Esophagus (tissue), 2 donors: Measurements from ENCODE around the gene SLCO4A1. TPM values are rescaled to one million over a fixed set of nuclear protein-coding genes. Genes with fewer than 3 reads are reported as not detected.

Experiments
- polyA plus RNA-seq, 2 donors: library from polyadenylated mRNA; stranded (reverse); fragments of 200-250 nt; gene quantifications; one replicate each; pipeline ENCODE4 v1.2.3, GENCODE V29; 2013
- donor health status: healthy with polysubstance abuse.
- donor health status: Bipolar disorder and iron deficiency.

Gene SLCO4A1
- polyA plus RNA-seq, 2 donors = 12.5 to 29.3 TPM

Other genes with a start within 250 kb of the SLCO4A1 start
- 1 to 10 TPM; 1.6 to 2.4 TPM for gene CABLES2, start 235.2 kb upstream of the SLCO4A1 start, polyA plus RNA-seq
- 10 to 100 TPM in 1 of 2 donors, 1 to 10 TPM in 1; 4.0 to 16.8 TPM for gene RBBP8NL, start 215.0 kb upstream of the SLCO4A1 start, polyA plus RNA-seq
- gene GATA5, start 166.5 kb upstream of the SLCO4A1 start, polyA plus RNA-seq = under 1 TPM; 0.01 to 0.04 TPM
- under 1 TPM; 0.02 TPM for gene NTSR1, start 66.3 kb downstream of the SLCO4A1 start, polyA plus RNA-seq
- 1 to 10 TPM; 5.1 to 6.2 TPM for gene MRGBP, start 154.0 kb downstream of the SLCO4A1 start, polyA plus RNA-seq
- gene OGFR, start 162.3 kb downstream of the SLCO4A1 start, polyA plus RNA-seq = 10 to 100 TPM; 16.9 to 35.6 TPM
- gene COL9A3, start 174.5 kb downstream of the SLCO4A1 start, polyA plus RNA-seq = 1 to 10 TPM; 1.4 to 3.8 TPM
- gene TCFL5, start 219.3 kb downstream of the SLCO4A1 start, polyA plus RNA-seq = 1 to 10 TPM; 2.8 to 3.5 TPM